SJSA1 (cell line): ENCODE measurements around the gene RARB. TPM values are rescaled to one million over a fixed set of nuclear protein-coding genes. Genes with fewer than 3 reads are reported as not detected.

Source experiments
- DNase-seq, 2 experiments: peaks; one replicate each; pipeline ENCODE4 v3.0.0-alpha.2; 2015 to 2020; ENCODE audit warnings: low spot score in 2 of 2, low read depth in 1 of 2
- H3K27ac ChIP-seq: fragments of 250-450 bp; sonication (Bioruptor Pico); 2 replicates; pipeline ENCODE4 v1.5.1; 2020; ENCODE audit warnings: mild to moderate bottlenecking, moderate library complexity
- H3K27me3 ChIP-seq: fragments of 250-450 bp; sonication (Bioruptor Pico); replicated peaks from 2 replicates; pipeline ENCODE4 v1.5.1; 2020; ENCODE audit warnings: mild to moderate bottlenecking, moderate library complexity
- H3K36me3 ChIP-seq: fragments of 250-450 bp; sonication (Bioruptor Pico); 2 replicates; pipeline ENCODE4 v1.5.1; 2020; ENCODE audit warnings: mild to moderate bottlenecking
- H3K4me1 ChIP-seq: fragments of 250-450 bp; sonication (Bioruptor Pico); replicated peaks from 2 replicates; pipeline ENCODE4 v1.6.1; 2021; ENCODE audit warnings: mild to moderate bottlenecking
- H3K4me3 ChIP-seq: fragments of 250-450 bp; sonication (Bioruptor Pico); 2 replicates; pipeline ENCODE4 v1.5.1; 2020; ENCODE audit warnings: mild to moderate bottlenecking
- H3K9me3 ChIP-seq: fragments of 250-450 bp; sonication (Bioruptor Pico); replicated peaks from 2 replicates; pipeline ENCODE4 v1.5.1; 2020; ENCODE audit warnings: mild to moderate bottlenecking
- total RNA-seq: library from RNA; depleted of rRNA; stranded (reverse); fragments of >200 nt; shearing (Covaris generic); gene quantifications from 2 replicates; pipeline ENCODE4 v1.2.3, GENCODE V29; 2014; rRNA removed

RARB gene
- total RNA-seq = 11.7 and 17.9 TPM in 2 replicates

- Histone ChIP-seq H3K27ac (peak within 1 kb of the TSS; percentile 84), H3K36me3 (no peaks in the 10 kb centered on the region), H3K4me1 (peaks cover 44% of the 10 kb centered on the region), H3K9me3 (no peaks in the 10 kb centered on the region), H3K4me3 (peak within 1 kb of the TSS; percentile 49), H3K27me3 (no peaks in the 10 kb centered on the region)
- DNase-seq = peak; percentile 79 to 87
Measured at GRCh38 chr3:25427942-25428788, at the start of gene RARB. Gene RARB, plus strand, starts transcription at chr3:25428263. Its CDS starts 469 bp downstream, at chr3:25428732.

GRCh38 chr3:25378786-25379311 is 49.2 kb upstream of the RARB start:
- Histone ChIP-seq H3K4me1 (peaks cover 24% of the 10 kb centered on the region), H3K36me3 (no peaks in the 10 kb centered on the region), H3K4me3 (no peak overlapping the region), H3K9me3 (no peaks in the 10 kb centered on the region), H3K27ac (no peak overlapping the region), H3K27me3 (no peaks in the 10 kb centered on the region)
- DNase-seq = no peak

GRCh38 chr3:25380222-25380739 is 47.8 kb upstream of the RARB start:
- Histone ChIP-seq H3K4me1 (peaks cover 24% of the 10 kb centered on the region), H3K4me3 (no peak overlapping the region), H3K9me3 (no peaks in the 10 kb centered on the region), H3K27me3 (no peaks in the 10 kb centered on the region), H3K36me3 (no peaks in the 10 kb centered on the region), H3K27ac (peak overlapping the region; percentile 70)
- DNase-seq = peak; percentile 37 to 68

GRCh38 chr3:25381083-25381482 is 47.0 kb upstream of the RARB start:
- H3K9me3 ChIP-seq = no peaks in the 10 kb centered on the region
- H3K4me3 ChIP-seq = no peak overlapping the region
- no peaks in the 10 kb centered on the region for H3K36me3 ChIP-seq
- H3K27me3 ChIP-seq = no peaks in the 10 kb centered on the region
- DNase-seq = peak in 1 of 2 experiments; percentile 18
- H3K4me1 ChIP-seq = peaks cover 24% of the 10 kb centered on the region
- peak overlapping the region; percentile 70 for H3K27ac ChIP-seq

- Histone ChIP-seq H3K27me3 (no peaks in the 10 kb centered on the region), H3K9me3 (no peaks in the 10 kb centered on the region), H3K27ac (no peak overlapping the region), H3K4me3 (no peak overlapping the region), H3K36me3 (no peaks in the 10 kb centered on the region), H3K4me1 (peaks cover 19% of the 10 kb centered on the region)
- DNase-seq = no peak
Measured at GRCh38 chr3:25384471-25384870, 43.6 kb upstream of the RARB start.

GRCh38 chr3:25385807-25386460 is 42.1 kb upstream of the RARB start:
- no peak for DNase-seq
- H3K27me3 ChIP-seq = no peaks in the 10 kb centered on the region
- H3K36me3 ChIP-seq = no peaks in the 10 kb centered on the region
- no peak overlapping the region for H3K4me3 ChIP-seq
- H3K4me1 ChIP-seq = peaks cover 5% of the 10 kb centered on the region
- H3K27ac ChIP-seq = no peak overlapping the region
- H3K9me3 ChIP-seq = no peaks in the 10 kb centered on the region

- DNase-seq = no peak
- no peaks in the 10 kb centered on the region for H3K36me3 ChIP-seq
- H3K4me3 ChIP-seq = no peak overlapping the region
- no peak overlapping the region for H3K27ac ChIP-seq
- H3K4me1 ChIP-seq = no peaks in the 10 kb centered on the region
- H3K27me3 ChIP-seq = no peaks in the 10 kb centered on the region
- H3K9me3 ChIP-seq = no peaks in the 10 kb centered on the region
Measured at GRCh38 chr3:25386686-25387255, 41.3 kb upstream of the RARB start.

GRCh38 chr3:25390605-25391004 is 37.5 kb upstream of the RARB start:
- no peaks in the 10 kb centered on the region for H3K27me3 ChIP-seq
- H3K4me1 ChIP-seq = no peaks in the 10 kb centered on the region

GRCh38 chr3:25396251-25396650 is 31.8 kb upstream of the RARB start:
- H3K27me3 ChIP-seq = no peaks in the 10 kb centered on the region
- H3K4me1 ChIP-seq = no peaks in the 10 kb centered on the region
- no peak overlapping the region for H3K27ac ChIP-seq
- DNase-seq = no peak
- no peak overlapping the region for H3K4me3 ChIP-seq
- no peaks in the 10 kb centered on the region for H3K9me3 ChIP-seq
- H3K36me3 ChIP-seq = no peaks in the 10 kb centered on the region

More at GRCh38 chr3:25390605-25391004, 37.5 kb upstream of the RARB start:
- Histone ChIP-seq H3K9me3 (no peaks in the 10 kb centered on the region), H3K27ac (no peak overlapping the region), H3K36me3 (no peaks in the 10 kb centered on the region), H3K4me3 (no peak overlapping the region)
- no peak for DNase-seq

GRCh38 chr3:25396686-25397085 is 31.4 kb upstream of the RARB start:
- H3K27me3 ChIP-seq = no peaks in the 10 kb centered on the region
- H3K27ac ChIP-seq = no peak overlapping the region
- DNase-seq = no peak
- no peaks in the 10 kb centered on the region for H3K4me1 ChIP-seq
- H3K36me3 ChIP-seq = no peaks in the 10 kb centered on the region
- no peak overlapping the region for H3K4me3 ChIP-seq
- H3K9me3 ChIP-seq = no peaks in the 10 kb centered on the region

- Histone ChIP-seq H3K9me3 (no peaks in the 10 kb centered on the region), H3K4me1 (no peaks in the 10 kb centered on the region), H3K36me3 (no peaks in the 10 kb centered on the region), H3K4me3 (no peak overlapping the region), H3K27me3 (no peaks in the 10 kb centered on the region), H3K27ac (no peak overlapping the region)
- no peak for DNase-seq
Measured at GRCh38 chr3:25397150-25397549, 30.9 kb upstream of the RARB start.

- H3K4me3 ChIP-seq = no peak overlapping the region
- no peaks in the 10 kb centered on the region for H3K36me3 ChIP-seq
- H3K9me3 ChIP-seq = no peaks in the 10 kb centered on the region
- H3K27me3 ChIP-seq = no peaks in the 10 kb centered on the region
- H3K27ac ChIP-seq = no peak overlapping the region
- no peaks in the 10 kb centered on the region for H3K4me1 ChIP-seq
- DNase-seq = no peak
Measured at GRCh38 chr3:25400587-25400986, 27.5 kb upstream of the RARB start.

GRCh38 chr3:25403968-25404367 is 24.1 kb upstream of the RARB start:
- H3K36me3 ChIP-seq = no peaks in the 10 kb centered on the region
- no peak for DNase-seq
- no peaks in the 10 kb centered on the region for H3K9me3 ChIP-seq

More at GRCh38 chr3:25403968-25404367, 24.1 kb upstream of the RARB start:
- Histone ChIP-seq H3K4me3 (no peak overlapping the region), H3K4me1 (no peaks in the 10 kb centered on the region), H3K27me3 (no peaks in the 10 kb centered on the region), H3K27ac (no peak overlapping the region)
